Caco-2 (cell line): Measurements from ENCODE around the gene PPP1R3G. TPM values are rescaled to one million over a fixed set of nuclear protein-coding genes. Genes with fewer than 3 reads are reported as not detected.
A peak's percentile ranks its signal among the peaks of the same experiment; 100 is the strongest.

ENCODE experiments used
- BruUV-seq: library from RNA; stranded (reverse); fragments of 400-500 nt; replicated peaks from 2 replicates; lab custom pipeline; 2021; lab: Mats Ljungman, UMichigan
- CTCF ChIA-PET: fragments of 300-600 bp; sonication (Branson Sonifier 250); formaldehyde crosslinking; loops from one replicate; lab custom pipeline; 2022; ENCODE audit warnings: antibody characterized with exemption; lab: Charles Lee
- POLR2A ChIA-PET: fragments of 300-600 bp; sonication (Branson Sonifier 250); formaldehyde crosslinking; loops from one replicate; lab custom pipeline; 2022; ENCODE audit warnings: antibody characterized with exemption; lab: Charles Lee
- DNase-seq, 2 experiments: peaks; one replicate each; pipeline versions ENCODE4 v3.0.0 to v3.0.0-alpha.2; 2020 to 2022
- H3K27me3 ChIP-seq: replicated peaks from 2 replicates; pipeline ENCODE4 v1.6.0; 2011; ENCODE audit warnings: low read length; ENCODE audit not compliant: control insufficient read depth, insufficient read depth
- H3K36me3 ChIP-seq: 2 replicates; pipeline ENCODE4 v1.5.1; 2011; ENCODE audit warnings: low read length; ENCODE audit not compliant: control insufficient read depth, insufficient read depth
- H3K4me1 ChIP-seq: fragments of 250-450 bp; sonication (Bioruptor Pico); 2 replicates; pipeline ENCODE4 v1.5.1; 2020; ENCODE audit warnings: mild to moderate bottlenecking
- H3K4me3 ChIP-seq: 2 replicates; pipeline ENCODE4 v1.5.1; 2011; ENCODE audit warnings: low read depth, mild to moderate bottlenecking, control low read depth, low read length
- H3K9me3 ChIP-seq: fragments of 250-450 bp; sonication (Bioruptor Pico); 2 replicates; pipeline ENCODE4 v1.5.1; 2020; ENCODE audit warnings: mild to moderate bottlenecking, moderate library complexity
- H3K27ac Mint-ChIP-seq: one replicate; pipeline ENCODE4 v1.8.0; 2022; ENCODE audit warnings: mixed read lengths; ENCODE audit not compliant: unreplicated experiment
- H3K27me3 Mint-ChIP-seq: one replicate; pipeline ENCODE4 v1.8.0; 2022; ENCODE audit warnings: mixed read lengths; ENCODE audit not compliant: insufficient read depth, unreplicated experiment
- H3K36me3 Mint-ChIP-seq: one replicate; pipeline ENCODE4 v1.8.0; 2022; ENCODE audit warnings: mild to moderate bottlenecking, mixed read lengths; ENCODE audit not compliant: insufficient read depth, unreplicated experiment
- H3K4me1 Mint-ChIP-seq: one replicate; pipeline ENCODE4 v1.8.0; 2022; ENCODE audit warnings: low read depth, mixed read lengths; ENCODE audit not compliant: unreplicated experiment
- H3K4me3 Mint-ChIP-seq: one replicate; pipeline ENCODE4 v1.8.0; 2022; ENCODE audit warnings: mild to moderate bottlenecking, moderate library complexity, mixed read lengths; ENCODE audit not compliant: unreplicated experiment
- H3K9me3 Mint-ChIP-seq: one replicate; pipeline ENCODE4 v1.8.0; 2022; ENCODE audit warnings: mixed read lengths; ENCODE audit not compliant: unreplicated experiment
- CTCF ChIP-seq, 2 experiments: fragments of 200-600 bp in 1 of 2; IDR thresholded peaks; 1 replicate in 1 of 2; 2 replicates in 1 of 2; pipeline versions ENCODE4 v1.5.1 to v1.8.0; 2011 to 2022; ENCODE audit warnings: antibody characterized with exemption in 1 of 2, control low read depth in 1 of 2, inconsistent platforms in 1 of 2, low read depth in 1 of 2, low read length in 1 of 2, mild to moderate bottlenecking in 1 of 2, moderate library complexity in 1 of 2; ENCODE audit not compliant: insufficient read depth in 1 of 2, severe bottlenecking in 1 of 2, unreplicated experiment in 1 of 2
- intact Hi-C: fragments of 100-400 bp; cut with micrococcal nuclease; formaldehyde crosslinking; loops from one replicate; pipeline ENCODE4 v1.10.0; 2022; ENCODE audit not compliant: unreplicated experiment
- total RNA-seq: library from RNA; stranded (reverse); gene quantifications from 2 replicates; pipeline ENCODE4 v1.2.3, GENCODE V29; 2022

PPP1R3G gene
- total RNA-seq, 1 experiment from 2014 or later = 0.18 TPM

- CTCF ChIA-PET = no interaction called here
- intact Hi-C loops = no loop called here
- POLR2A ChIA-PET = no interaction called here
- no TSS peak for BruUV-seq
- Histone ChIP-seq H3K4me1 (peaks cover 35% of the 10 kb centered on the region), H3K27me3 (no peaks in the 10 kb centered on the region), H3K9me3 (no peaks in the 10 kb centered on the region), H3K36me3 (no peaks in the 10 kb centered on the region), H3K4me3 (no peak overlapping the region)
- no peak for DNase-seq
- H3K27me3 Mint-ChIP-seq = no peaks in the 10 kb centered on the region
- peaks cover 20% of the 10 kb centered on the region for H3K4me1 Mint-ChIP-seq
- peaks cover 8% of the 10 kb centered on the region for H3K36me3 Mint-ChIP-seq
- no peak for TF ChIP-seq CTCF (IDR thresholded peaks at IDR 0.05; ENCODE audit: insufficient read depth in 1 of 2, low read depth in 1 of 2, low read length in 1 of 2, severe bottlenecking in 1 of 2, unreplicated experiment in 1 of 2)
- H3K9me3 Mint-ChIP-seq = no peaks in the 10 kb centered on the region
- peak overlapping the region; percentile 51 for H3K27ac Mint-ChIP-seq
- no peak overlapping the region for H3K4me3 Mint-ChIP-seq
These were observed 38.4 kb downstream of the PPP1R3G start for GRCh38 chr6:5123296-5124143.

GRCh38 chr6:5124526-5124925 lies 39.4 kb downstream of the PPP1R3G start:
- H3K4me1 ChIP-seq = peaks cover 35% of the 10 kb centered on the region
- no peak for DNase-seq
- no peak overlapping the region for H3K27ac Mint-ChIP-seq

More at GRCh38 chr6:5124526-5124925, 39.4 kb downstream of the PPP1R3G start:
- CTCF ChIA-PET = no interaction called here
- no peak for TF ChIP-seq CTCF (IDR thresholded peaks at IDR 0.05; ENCODE audit: insufficient read depth in 1 of 2, low read depth in 1 of 2, low read length in 1 of 2, severe bottlenecking in 1 of 2, unreplicated experiment in 1 of 2)
- Histone ChIP-seq H3K27me3 (no peaks in the 10 kb centered on the region), H3K4me3 (no peak overlapping the region), H3K36me3 (no peaks in the 10 kb centered on the region), H3K9me3 (no peaks in the 10 kb centered on the region)
- Mint-ChIP-seq H3K4me3 (no peak overlapping the region), H3K4me1 (peaks cover 26% of the 10 kb centered on the region), H3K9me3 (no peaks in the 10 kb centered on the region), H3K36me3 (peaks cover 10% of the 10 kb centered on the region), H3K27me3 (no peaks in the 10 kb centered on the region)
- BruUV-seq = no TSS peak
- POLR2A ChIA-PET = no interaction called here
- intact Hi-C loops = no loop called here
